MM.1S (cell line): ENCODE data around the gene TSPAN12.

ENCODE experiments used
- EZH2 ChIP-seq: fragments of 300-600 bp; sonication (generic); optimal IDR thresholded peaks from 2 replicates; pipeline ENCODE3; 2017; ENCODE audit warnings: low read depth, mild to moderate bottlenecking, antibody characterized with exemption, low read length, mixed read lengths
- TF ChIP-seq, protein P1 (sequence below): fragments of 300-600 bp; sonication (generic); IDR thresholded peaks from 2 replicates; pipeline ENCODE4 v1.5.1; 2016; ENCODE audit warnings: antibody characterized with exemption, low read length, mixed read lengths

DNA sequence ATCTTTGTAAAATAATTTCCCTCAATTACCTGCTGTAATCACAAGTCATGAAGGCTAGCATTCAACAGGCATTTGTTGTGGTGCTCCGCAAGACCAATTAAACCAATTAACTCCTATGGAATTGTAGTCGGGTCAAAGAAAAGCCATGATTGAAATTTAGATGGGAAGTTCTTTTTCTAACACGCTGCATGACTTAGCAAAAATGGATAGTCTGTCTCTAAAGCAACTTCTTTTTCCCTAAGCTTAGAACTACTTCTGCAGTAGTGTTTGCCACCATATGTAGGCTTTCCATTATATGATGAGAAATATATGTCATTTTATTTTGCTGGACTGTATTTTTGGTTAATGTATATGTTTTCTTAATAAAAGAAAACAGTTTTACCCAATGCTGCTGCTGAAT, 119.1 kb downstream of the TSPAN12 start:
- TF ChIP-seq, protein P1, sequence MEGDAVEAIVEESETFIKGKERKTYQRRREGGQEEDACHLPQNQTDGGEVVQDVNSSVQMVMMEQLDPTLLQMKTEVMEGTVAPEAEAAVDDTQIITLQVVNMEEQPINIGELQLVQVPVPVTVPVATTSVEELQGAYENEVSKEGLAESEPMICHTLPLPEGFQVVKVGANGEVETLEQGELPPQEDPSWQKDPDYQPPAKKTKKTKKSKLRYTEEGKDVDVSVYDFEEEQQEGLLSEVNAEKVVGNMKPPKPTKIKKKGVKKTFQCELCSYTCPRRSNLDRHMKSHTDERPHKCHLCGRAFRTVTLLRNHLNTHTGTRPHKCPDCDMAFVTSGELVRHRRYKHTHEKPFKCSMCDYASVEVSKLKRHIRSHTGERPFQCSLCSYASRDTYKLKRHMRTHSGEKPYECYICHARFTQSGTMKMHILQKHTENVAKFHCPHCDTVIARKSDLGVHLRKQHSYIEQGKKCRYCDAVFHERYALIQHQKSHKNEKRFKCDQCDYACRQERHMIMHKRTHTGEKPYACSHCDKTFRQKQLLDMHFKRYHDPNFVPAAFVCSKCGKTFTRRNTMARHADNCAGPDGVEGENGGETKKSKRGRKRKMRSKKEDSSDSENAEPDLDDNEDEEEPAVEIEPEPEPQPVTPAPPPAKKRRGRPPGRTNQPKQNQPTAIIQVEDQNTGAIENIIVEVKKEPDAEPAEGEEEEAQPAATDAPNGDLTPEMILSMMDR: no peak
- TF ChIP-seq EZH2: no peak
